Hair follicle dermal papilla cell (primary cell): Measurements from ENCODE around the gene PBX2. TPM values are rescaled to one million over a fixed set of nuclear protein-coding genes. Genes with fewer than 3 reads are reported as not detected.

Experiments
- small RNA-seq: library from RNA; depleted of rRNA; stranded (forward); fragments of <200 nt; gene quantifications from one replicate; pipeline ENCODE3, GENCODE V24; 2012
- total RNA-seq: library from RNA; depleted of rRNA; stranded (reverse); fragments of >200 nt; gene quantifications from 2 replicates; pipeline ENCODE4 v1.2.3, GENCODE V29; 2012

Gene PBX2, protein sequence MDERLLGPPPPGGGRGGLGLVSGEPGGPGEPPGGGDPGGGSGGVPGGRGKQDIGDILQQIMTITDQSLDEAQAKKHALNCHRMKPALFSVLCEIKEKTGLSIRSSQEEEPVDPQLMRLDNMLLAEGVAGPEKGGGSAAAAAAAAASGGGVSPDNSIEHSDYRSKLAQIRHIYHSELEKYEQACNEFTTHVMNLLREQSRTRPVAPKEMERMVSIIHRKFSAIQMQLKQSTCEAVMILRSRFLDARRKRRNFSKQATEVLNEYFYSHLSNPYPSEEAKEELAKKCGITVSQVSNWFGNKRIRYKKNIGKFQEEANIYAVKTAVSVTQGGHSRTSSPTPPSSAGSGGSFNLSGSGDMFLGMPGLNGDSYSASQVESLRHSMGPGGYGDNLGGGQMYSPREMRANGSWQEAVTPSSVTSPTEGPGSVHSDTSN
- 28.9 and 34.7 TPM in 2 replicates for total RNA-seq

GRCh38 chr6:32190054-32190851 is at the start of gene PBX2:
TSS of gene PBX2 (minus strand) at chr6:32190202. CDS start at chr6:32189915, 287 bp downstream.

GRCh38 chr6:32223258-32224235 is 33.5 kb upstream of the PBX2 start, which contains the start of gene NOTCH4:
TSS of gene NOTCH4 (minus strand) at chr6:32224067. CDS start at chr6:32223928, 139 bp downstream.

DNA sequence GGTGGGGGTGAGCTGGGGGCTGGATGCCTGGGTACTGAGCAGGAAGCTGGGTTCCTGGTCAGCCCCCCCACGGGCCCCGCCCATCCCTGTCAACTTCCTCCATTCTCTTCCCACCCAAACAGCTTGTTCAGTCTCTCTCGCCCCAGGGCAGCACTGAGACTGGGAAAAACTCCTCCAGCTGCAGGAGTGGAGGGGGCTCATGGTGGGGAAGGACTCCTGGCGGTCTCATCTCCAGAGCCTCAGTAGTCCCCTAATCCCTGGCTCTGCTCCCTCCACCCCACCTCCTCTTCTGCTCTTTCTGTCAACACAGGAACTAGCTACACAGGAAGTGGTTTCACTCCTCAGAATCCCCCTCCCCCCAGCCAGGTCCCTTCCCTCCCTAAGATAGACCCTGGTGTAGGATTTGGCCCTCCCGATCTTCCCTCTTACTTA is 2.6 kb upstream of the PBX2 start, which contains the start of gene GPSM3:
GPSM3 (minus strand) TSS at position 36 of the 432 bp plus-strand sequence. CDS start 130 bp downstream, outside the sequence.

GRCh38 chr6:32184084-32184640 is 5.8 kb downstream of the PBX2 start, which contains the start of gene AGER:
TSS of gene AGER (minus strand) at chr6:32184253. CDS start at chr6:32184222, 31 bp downstream.

DNA sequence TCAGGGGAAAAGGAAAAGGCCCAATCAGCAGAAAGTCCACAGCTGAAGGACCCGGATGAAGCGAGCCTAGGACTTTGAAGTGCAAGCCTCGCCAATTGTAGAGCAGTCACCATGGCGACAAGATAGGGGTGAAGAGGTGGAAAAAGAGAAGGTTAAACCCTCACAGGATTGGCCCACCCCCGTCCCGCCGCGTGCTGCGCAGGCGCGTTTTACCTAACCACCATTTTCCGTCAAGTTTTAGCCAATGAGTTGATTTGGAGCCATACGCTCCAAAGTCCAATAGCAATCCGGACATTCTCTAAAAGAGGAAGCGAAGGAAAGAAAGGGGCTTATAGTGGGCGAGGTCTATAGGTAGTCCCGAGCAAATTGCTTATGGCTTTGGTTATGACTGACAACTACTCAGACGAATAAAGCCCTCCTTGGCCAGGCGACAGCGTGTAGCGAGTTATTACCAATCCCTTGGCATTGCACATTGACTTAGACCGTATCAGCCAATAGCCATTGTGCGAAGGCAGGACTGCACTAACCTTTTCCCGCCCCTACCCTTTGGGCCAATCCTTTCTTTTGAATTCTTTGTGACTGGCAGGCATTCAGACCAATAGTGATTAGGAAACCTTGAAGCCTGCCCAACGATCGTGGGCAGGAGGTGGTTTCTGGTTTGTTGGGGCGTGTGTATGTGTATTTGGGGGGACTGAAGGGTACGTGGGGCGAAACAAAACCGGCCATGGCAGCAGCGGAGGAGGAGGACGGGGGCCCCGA is 12.0 kb downstream of the PBX2 start, which contains the start of gene RNF5:
RNF5 (plus strand) TSS at position 618 of the 759 bp plus-strand sequence; CDS start at position 725, 107 bp downstream.

GRCh38 chr6:32175711-32176475 is 14.1 kb downstream of the PBX2 start, which contains the start of gene AGPAT1:
TSS of gene AGPAT1 (minus strand) at chr6:32176084. CDS start at chr6:32171496, 4,588 bp downstream.

DNA sequence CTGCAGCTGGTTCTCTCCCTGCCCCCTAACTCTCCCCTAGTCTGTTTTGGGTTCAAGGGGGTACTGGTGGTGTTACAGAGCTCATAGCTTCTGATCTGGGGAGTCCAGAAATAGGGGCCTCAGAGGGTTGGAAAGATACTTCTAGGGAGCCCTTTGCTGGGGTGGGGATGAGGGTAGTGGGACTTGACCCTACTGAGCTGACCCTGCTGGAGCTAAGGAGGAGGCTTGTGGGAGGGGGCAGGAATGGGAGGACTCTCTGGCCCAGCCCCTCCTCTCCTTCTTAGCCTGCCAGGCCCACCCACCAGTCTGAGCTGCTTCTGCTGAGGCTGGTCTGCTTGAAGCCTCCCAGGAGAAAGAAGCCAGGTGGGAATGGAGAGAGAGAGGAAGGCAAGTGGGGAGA is 25.7 kb downstream of the PBX2 start, which contains the start of gene EGFL8:
EGFL8 (plus strand) TSS at position 301 of the 400 bp plus-strand sequence. CDS start 1,571 bp downstream, outside the sequence.

DNA sequence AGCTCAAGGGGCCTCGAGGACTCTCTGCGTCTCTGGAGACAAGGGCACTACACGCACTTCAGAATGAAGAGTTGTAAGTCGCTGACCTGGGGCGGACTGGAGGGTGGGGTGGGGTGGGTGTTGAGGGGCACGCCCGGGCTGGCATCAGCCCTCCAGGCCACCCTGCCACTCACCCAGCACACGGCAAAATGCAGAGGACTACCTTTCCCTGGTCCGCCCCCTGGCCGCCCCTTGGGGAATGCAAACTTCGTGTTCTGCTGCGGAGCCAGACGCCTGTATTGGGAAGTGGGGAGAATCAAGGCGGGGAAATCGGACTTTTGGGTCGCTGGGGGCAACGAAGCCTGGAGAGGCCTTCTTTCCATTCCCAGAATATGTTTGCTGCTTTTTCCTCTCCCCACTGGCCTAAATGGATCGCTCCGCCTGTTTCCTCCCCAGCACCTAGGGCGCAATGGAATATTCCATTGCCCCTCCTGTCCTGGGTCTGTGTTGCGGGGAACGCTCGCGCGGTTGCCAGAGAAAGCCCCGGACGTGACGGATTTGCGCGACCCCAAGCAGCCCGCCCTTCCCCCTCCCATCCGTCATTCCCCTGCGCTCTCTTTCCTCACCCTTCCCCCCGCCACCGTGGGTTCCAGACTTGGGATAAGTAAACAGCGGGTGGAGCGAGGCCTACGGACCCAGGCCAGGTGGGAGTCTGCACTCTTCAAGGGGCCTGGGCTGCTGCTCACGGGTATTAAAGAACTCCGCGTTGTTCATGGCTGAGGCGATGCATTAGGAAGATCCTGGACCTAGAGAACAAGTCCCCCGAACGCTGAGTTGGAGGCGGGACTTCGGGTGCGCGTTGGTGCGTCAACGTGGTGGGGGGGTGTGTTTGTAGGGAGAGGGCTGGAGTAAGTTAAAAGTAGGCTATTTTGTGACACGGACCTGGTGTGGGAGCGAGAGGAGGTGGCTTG is 36.2 kb downstream of the PBX2 start, which contains the start of gene PPT2:
PPT2 (plus strand) TSS at position 578 of the 950 bp plus-strand sequence. CDS start 454 bp downstream, outside the sequence.

GRCh38 chr6:32151863-32152768 is 37.9 kb downstream of the PBX2 start, which contains the start of gene PRRT1:
TSS of gene PRRT1 (minus strand) at chr6:32151939. CDS start at chr6:32151827, 112 bp downstream.

Small RNA genes lying within 50 kb of the gene (small RNA-seq; reads per million reads assigned to genes)
- gene AL662884.1 (not detected), gene MIR6833 (not detected)

Other genes starting within 250 kb of the PBX2 start
- gene CFB, start 244.1 kb downstream of the PBX2 start, total RNA-seq = 13.5 and 31.3 TPM in 2 replicates
- gene NELFE, start 231.2 kb downstream of the PBX2 start, total RNA-seq = 81.9 and 97.9 TPM in 2 replicates
- 47.5 and 61.8 TPM in 2 replicates for gene SKIC2, start 231.0 kb downstream of the PBX2 start, total RNA-seq
- 21.1 and 21.3 TPM in 2 replicates for gene DXO, start 218.1 kb downstream of the PBX2 start, total RNA-seq
- 4.9 and 6.8 TPM in 2 replicates for gene C4A, start 208.1 kb downstream of the PBX2 start, total RNA-seq
- gene C4B, start 175.4 kb downstream of the PBX2 start, total RNA-seq = 2.1 and 2.8 TPM in 2 replicates
- gene CYP21A2, start 151.8 kb downstream of the PBX2 start, total RNA-seq = 0.12 TPM in 1 of 2 replicates, not detected in the other
- 4.1 and 7.4 TPM in 2 replicates for gene TNXB, start 80.9 kb downstream of the PBX2 start, total RNA-seq
- 19.3 and 30.8 TPM in 2 replicates for gene ATF6B, start 62.0 kb downstream of the PBX2 start, total RNA-seq
- gene FKBPL, start 59.9 kb downstream of the PBX2 start, total RNA-seq = 5.5 TPM in 2 replicates
- gene PRRT1, start 38.3 kb downstream of the PBX2 start, total RNA-seq = 0.16 TPM in 1 of 2 replicates, not detected in the other
- gene PPT2, start 36.1 kb downstream of the PBX2 start, total RNA-seq = 9.9 and 11.5 TPM in 2 replicates
- gene EGFL8, start 25.6 kb downstream of the PBX2 start, total RNA-seq = 0.97 and 1.9 TPM in 2 replicates
- 28.1 and 37.0 TPM in 2 replicates for gene AGPAT1, start 14.1 kb downstream of the PBX2 start, total RNA-seq
- gene RNF5, start 11.8 kb downstream of the PBX2 start, total RNA-seq = 24.7 and 44.4 TPM in 2 replicates
- gene AGER, start 5.9 kb downstream of the PBX2 start, total RNA-seq = 0.16 TPM in 1 of 2 replicates, not detected in the other
- gene GPSM3, start 2.4 kb upstream of the PBX2 start, total RNA-seq = 3.1 and 4.7 TPM in 2 replicates
- gene NOTCH4, start 33.9 kb upstream of the PBX2 start, total RNA-seq = 0.12 and 0.49 TPM in 2 replicates
- gene TSBP1, start 181.7 kb upstream of the PBX2 start, total RNA-seq = not detected in 2 replicates
- not detected in 2 replicates for gene BTNL2, start 217.0 kb upstream of the PBX2 start, total RNA-seq
- 0.85 and 7.0 TPM in 2 replicates for gene HLA-DRA, start 249.7 kb upstream of the PBX2 start, total RNA-seq